Esophagus muscularis mucosa (tissue), 4 donors: ENCODE measurements around the gene SIAE. TPM values are rescaled to one million over a fixed set of nuclear protein-coding genes. Genes with fewer than 3 reads are reported as not detected.

Source experiments
- DNase-seq: peaks from one replicate; pipeline ENCODE4 v3.0.0-alpha.2; 2017; ENCODE audit errors: extremely low spot score
- H3K27ac ChIP-seq, 4 donors: fragments of 200-600 bp; sonication (generic); replicated peaks in 1 of 4; 1 replicate in 3 of 4; 2 replicates in 1 of 4; pipeline ENCODE4 v1.5.1; 2016 to 2019; ENCODE audit warnings: mild to moderate bottlenecking in 1 of 4
- H3K27me3 ChIP-seq, 4 donors: fragments of 200-600 bp; sonication (generic); one replicate each; pipeline versions ENCODE4 v1.5.1 to v1.6.0; 2016 to 2019
- H3K36me3 ChIP-seq, 4 donors: fragments of 200-600 bp; sonication (generic); one replicate each; pipeline ENCODE4 v1.5.1; 2016 to 2019
- H3K4me1 ChIP-seq, 4 donors: fragments of 200-600 bp; sonication (generic); one replicate each; pipeline ENCODE4 v1.5.1; 2016 to 2019
- H3K4me3 ChIP-seq, 4 donors: fragments of 200-600 bp; sonication (generic); 1 replicate in 2 of 4; 2 replicates in 2 of 4; pipeline ENCODE4 v1.5.1; 2016 to 2019; ENCODE audit warnings: mild to moderate bottlenecking in 4 of 4, moderate library complexity in 1 of 4
- H3K9me3 ChIP-seq, 4 donors: fragments of 200-600 bp; sonication (generic); 1 replicate in 3 of 4; 2 replicates in 1 of 4; pipeline ENCODE4 v1.5.1; 2016 to 2019
- EP300 ChIP-seq: sonication (generic); formaldehyde crosslinking; IDR thresholded peaks from one replicate; pipeline ENCODE4 v1.6.1; 2017; ENCODE audit warnings: antibody characterized with exemption
- POLR2A ChIP-seq: fragments of 450-650 bp; IDR thresholded peaks from one replicate; pipeline ENCODE4 v1.6.1; 2017; ENCODE audit warnings: antibody characterized with exemption, moderate library complexity, mild to moderate bottlenecking, low read depth
- POLR2AphosphoS5 ChIP-seq, 2 donors: sonication (generic); formaldehyde crosslinking; IDR thresholded peaks; one replicate each; pipeline ENCODE4 v1.6.1; 2017; ENCODE audit warnings: antibody characterized with exemption in 2 of 2
- WGBS: methylation state at CpG from one replicate; pipeline ENCODE4 v1.1.5; 2018; 5-methylcytosine and 5-hydroxymethylcytosine counted together
- intact Hi-C: fragments of 100-400 bp; cut with DNase I; formaldehyde crosslinking; loops from one replicate; pipeline ENCODE4 v1.15.1; 2023
- total RNA-seq, 4 donors: library from RNA; depleted of rRNA; stranded (reverse); fragments of >200 nt; gene quantifications; one replicate each; pipeline versions ENCODE4 v1.1.0 to v1.2.1, GENCODE V29; 2016
- TF ChIP-seq, protein P1 (sequence below), 3 experiments: fragments of 200-600 bp in 2 of 3; fragments of 450-650 bp in 1 of 3; sonication (generic) in 2 of 3; IDR thresholded peaks; one replicate each; pipeline ENCODE4 v1.5.1; 2017 to 2019; ENCODE audit warnings: antibody characterized with exemption in 3 of 3, mild to moderate bottlenecking in 2 of 3, moderate library complexity in 1 of 3

The SIAE gene
- total RNA-seq, 4 donors from 2014 or later = 3.1 to 4.5 (median 3.5) TPM

DNA sequence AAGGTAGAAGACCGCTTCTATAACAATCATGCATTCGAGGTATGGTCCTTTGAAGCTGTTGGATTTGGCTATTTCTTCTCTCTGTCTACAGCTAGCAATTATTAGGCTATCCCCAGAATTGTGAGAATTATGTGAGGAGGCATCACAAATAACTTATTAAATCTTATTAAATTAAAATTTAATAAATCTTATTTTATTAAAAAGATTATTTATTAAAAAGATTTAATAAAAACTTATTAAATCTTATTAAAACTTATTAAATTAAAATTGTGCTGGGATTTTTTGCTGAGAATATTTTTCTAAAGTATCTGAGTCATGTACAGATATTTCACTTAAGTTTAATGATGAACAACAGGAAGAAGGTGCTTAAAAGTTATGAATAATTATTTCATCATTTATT, 7.9 kb upstream of the SIAE start:
- Histone ChIP-seq H3K4me3 (no peak overlapping the region), H3K27ac (no peak overlapping the region), H3K4me1 (no peaks in the 10 kb centered on the region), H3K36me3 (no peaks in the 10 kb centered on the region), H3K9me3 (peaks cover 0 to 7% (median 5%) of the 10 kb centered on the region in 4 donors), H3K27me3 (no peaks in the 10 kb centered on the region)
- WGBS = 94% methylated on average over 2 of the region's 2 CpGs
- TF ChIP-seq POLR2A (no peak), EP300 (no peak)
- TF ChIP-seq, protein P1, sequence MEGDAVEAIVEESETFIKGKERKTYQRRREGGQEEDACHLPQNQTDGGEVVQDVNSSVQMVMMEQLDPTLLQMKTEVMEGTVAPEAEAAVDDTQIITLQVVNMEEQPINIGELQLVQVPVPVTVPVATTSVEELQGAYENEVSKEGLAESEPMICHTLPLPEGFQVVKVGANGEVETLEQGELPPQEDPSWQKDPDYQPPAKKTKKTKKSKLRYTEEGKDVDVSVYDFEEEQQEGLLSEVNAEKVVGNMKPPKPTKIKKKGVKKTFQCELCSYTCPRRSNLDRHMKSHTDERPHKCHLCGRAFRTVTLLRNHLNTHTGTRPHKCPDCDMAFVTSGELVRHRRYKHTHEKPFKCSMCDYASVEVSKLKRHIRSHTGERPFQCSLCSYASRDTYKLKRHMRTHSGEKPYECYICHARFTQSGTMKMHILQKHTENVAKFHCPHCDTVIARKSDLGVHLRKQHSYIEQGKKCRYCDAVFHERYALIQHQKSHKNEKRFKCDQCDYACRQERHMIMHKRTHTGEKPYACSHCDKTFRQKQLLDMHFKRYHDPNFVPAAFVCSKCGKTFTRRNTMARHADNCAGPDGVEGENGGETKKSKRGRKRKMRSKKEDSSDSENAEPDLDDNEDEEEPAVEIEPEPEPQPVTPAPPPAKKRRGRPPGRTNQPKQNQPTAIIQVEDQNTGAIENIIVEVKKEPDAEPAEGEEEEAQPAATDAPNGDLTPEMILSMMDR (IDR thresholded peaks at IDR 0.05) = no peak
- intact Hi-C loops = no loop called here
- no peak for DNase-seq

DNA sequence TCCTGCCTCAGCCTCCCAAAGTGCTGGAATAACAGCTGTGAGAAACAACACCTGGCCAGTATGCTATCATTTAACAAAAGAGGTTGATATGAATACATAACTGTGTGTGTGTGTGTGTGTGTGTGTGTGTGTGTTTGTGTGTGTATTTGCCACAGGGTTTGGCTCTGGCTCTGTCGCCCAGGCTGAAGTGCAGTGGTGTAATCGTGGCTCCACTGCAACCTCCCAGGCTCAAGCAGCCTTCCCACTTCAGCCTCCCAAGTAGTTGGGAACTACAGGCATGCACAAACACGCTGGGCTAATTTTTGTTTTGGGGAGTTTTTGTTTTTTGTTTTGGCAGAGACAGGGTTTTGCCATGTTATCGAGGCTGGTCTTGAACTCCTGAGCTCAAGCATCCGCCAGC, 4.9 kb upstream of the SIAE start:
- intact Hi-C loops = no loop called here
- Histone ChIP-seq H3K9me3 (peaks cover 0 to 7% (median 5%) of the 10 kb centered on the region in 4 donors), H3K27ac (no peak overlapping the region), H3K27me3 (no peaks in the 10 kb centered on the region), H3K36me3 (no peaks in the 10 kb centered on the region), H3K4me3 (no peak overlapping the region), H3K4me1 (peaks cover 8 to 15% (median 10%) of the 10 kb centered on the region in 4 donors)
- WGBS = 87% methylated on average over 5 of the region's 5 CpGs
- TF ChIP-seq POLR2A = no peak
- TF ChIP-seq EP300 = no peak
- TF ChIP-seq, protein P1 (IDR thresholded peaks at IDR 0.05) = no peak
- no peak for TF ChIP-seq POLR2AphosphoS5 (IDR thresholded peaks at IDR 0.05)
- no peak for DNase-seq

DNA sequence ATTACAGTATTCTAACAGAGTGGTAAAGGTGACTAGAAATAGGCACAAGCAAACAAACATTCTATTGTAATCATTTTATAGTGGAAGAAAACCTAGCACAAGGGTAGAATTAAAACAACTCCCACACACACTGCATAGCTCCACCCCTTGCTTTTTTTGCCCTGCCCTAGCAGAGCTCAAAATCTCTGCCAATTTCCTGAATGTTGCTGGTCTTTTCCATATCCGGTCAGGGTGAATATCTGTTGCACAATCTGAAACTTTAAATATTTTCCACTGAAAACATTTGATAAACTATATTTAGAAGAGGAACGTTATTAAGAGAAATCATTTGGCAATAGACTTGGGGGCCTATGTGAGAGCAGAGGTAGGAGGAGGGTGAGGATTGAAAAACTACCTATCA, 2.8 kb upstream of the SIAE start:
- Histone ChIP-seq H3K36me3 (no peaks in the 10 kb centered on the region), H3K4me1 (peaks cover 17 to 22% (median 19%) of the 10 kb centered on the region in 4 donors), H3K4me3 (peak overlapping the region in 1 of 4 donors; percentile 10), H3K27me3 (no peaks in the 10 kb centered on the region), H3K9me3 (no peaks in the 10 kb centered on the region), H3K27ac (peak overlapping the region in 3 of 4 donors; percentile 26 to 62 (median 29))
- TF ChIP-seq, protein P1 (IDR thresholded peaks at IDR 0.05) = no peak
- no peak for TF ChIP-seq POLR2AphosphoS5 (IDR thresholded peaks at IDR 0.05)
- no peak for TF ChIP-seq POLR2A
- no peak for TF ChIP-seq EP300
- DNase-seq = no peak
- intact Hi-C loops = no loop called here
- WGBS = 43% methylated on average over 2 of the region's 2 CpGs

DNA sequence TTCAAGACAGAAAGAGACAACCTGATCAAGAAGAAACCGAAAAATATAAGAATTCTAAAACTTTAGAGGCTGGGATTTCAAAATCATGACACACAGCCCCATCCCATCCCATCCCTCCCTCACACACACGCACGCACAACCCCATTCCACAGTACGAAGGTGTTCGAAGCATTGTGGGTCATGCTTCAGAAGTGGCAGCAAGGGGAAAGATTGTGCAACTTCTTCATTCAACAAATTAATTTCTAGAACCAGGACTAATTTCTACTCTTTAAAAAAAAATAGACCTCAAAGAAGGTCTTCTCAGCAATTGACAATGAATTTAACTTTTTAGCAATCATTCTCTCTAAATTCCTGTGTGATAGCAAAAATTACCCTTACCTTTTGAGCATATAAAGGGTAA, 1.0 kb upstream of the SIAE start:
- 82% methylated on average over 5 of the region's 5 CpGs for WGBS
- intact Hi-C loops = loop anchor here (5.0 kb wide), 2 partner anchors 68 to 278 kb away; partner anchors contain the start of gene CCDC15
- Histone ChIP-seq H3K4me1 (peaks cover 17 to 22% (median 19%) of the 10 kb centered on the region in 4 donors), H3K36me3 (no peaks in the 10 kb centered on the region), H3K9me3 (no peaks in the 10 kb centered on the region), H3K27ac (peak overlapping the region; percentile 81 to 90 (median 85)), H3K4me3 (peak overlapping the region; percentile 68 to 79 (median 74)), H3K27me3 (no peaks in the 10 kb centered on the region)
- no peak for TF ChIP-seq POLR2AphosphoS5 (IDR thresholded peaks at IDR 0.05)
- TF ChIP-seq, protein P1 (IDR thresholded peaks at IDR 0.05) = no peak
- no peak for TF ChIP-seq POLR2A
- TF ChIP-seq EP300 = no peak
- DNase-seq = no peak

DNA sequence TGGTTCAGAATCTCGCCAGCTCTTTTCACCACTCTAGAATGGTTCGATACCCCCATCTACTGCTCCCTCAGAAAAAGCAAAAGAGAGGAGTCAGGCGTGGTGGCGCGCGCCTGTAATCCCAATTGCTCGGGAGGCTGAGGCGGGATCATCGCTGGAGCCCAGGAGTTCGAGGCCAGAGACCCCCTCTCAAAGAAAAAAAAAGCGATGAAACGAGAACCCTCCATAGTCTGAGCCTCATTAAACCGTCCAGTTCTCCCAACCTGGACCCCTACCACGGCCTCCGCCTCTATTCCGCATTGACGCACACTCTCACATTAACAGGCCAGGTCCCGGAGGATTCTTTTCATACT, 604 bp upstream of the SIAE start:
- no peaks in the 10 kb centered on the region for H3K27me3 ChIP-seq
- no peak for DNase-seq
- TF ChIP-seq POLR2AphosphoS5 (IDR thresholded peaks at IDR 0.05) (no peak), POLR2A (no peak), EP300 (no peak)
- TF ChIP-seq, protein P1 (IDR thresholded peaks at IDR 0.05) = no peak
- peaks cover 17 to 24% (median 19%) of the 10 kb centered on the region in 4 donors for H3K4me1 ChIP-seq
- WGBS = 36% methylated on average over 18 of the region's 18 CpGs
- H3K4me3 ChIP-seq = peak overlapping the region; percentile 68 to 79 (median 74)
- peak overlapping the region; percentile 81 to 90 (median 85) for H3K27ac ChIP-seq
- intact Hi-C loops = loop anchor here (5.0 kb wide), 2 partner anchors 68 to 278 kb away; partner anchors contain the start of gene CCDC15
- H3K9me3 ChIP-seq = no peaks in the 10 kb centered on the region
- H3K36me3 ChIP-seq = no peaks in the 10 kb centered on the region
